GM12891 (cell line): ENCODE results near the gene ZNF717.

Source experiments
- DNase-seq: peaks from one replicate; pipeline ENCODE4 v3.0.0; 2011; ENCODE audit warnings: low spot score; ENCODE audit not compliant: insufficient read length
- FAIRE-seq: peaks from 2 replicates; lab custom pipeline; 2011; peaks lifted over from hg19 to GRCh38; lab: Jason Lieb, UNC
- PAX5 ChIP-seq: IDR thresholded peaks from 2 replicates; pipeline ENCODE4 v1.6.1; 2011; ENCODE audit warnings: low read length, moderate library complexity, mild to moderate bottlenecking; ENCODE audit not compliant: insufficient read depth, severe bottlenecking
- POLR2A ChIP-seq: IDR thresholded peaks from 2 replicates; pipeline ENCODE4 v1.6.1; 2011; ENCODE audit warnings: low read depth, low read length, control low read depth
- POLR2AphosphoS5 ChIP-seq: IDR thresholded peaks from 2 replicates; pipeline ENCODE4 v1.6.1; 2011; ENCODE audit warnings: low read depth, low read length, control low read depth
- POU2F2 ChIP-seq: IDR thresholded peaks from 2 replicates; pipeline ENCODE4 v1.6.1; 2011; ENCODE audit warnings: low read depth, mild to moderate bottlenecking, control low read depth, low read length, moderate library complexity
- SPI1 ChIP-seq: IDR thresholded peaks from 2 replicates; pipeline ENCODE4 v1.6.1; 2011; ENCODE audit warnings: low read depth, low read length, control low read depth
- TAF1 ChIP-seq: IDR thresholded peaks from 2 replicates; pipeline ENCODE4 v1.6.1; 2011; ENCODE audit warnings: low read depth, low read length, control low read depth

The ZNF717 gene

DNA sequence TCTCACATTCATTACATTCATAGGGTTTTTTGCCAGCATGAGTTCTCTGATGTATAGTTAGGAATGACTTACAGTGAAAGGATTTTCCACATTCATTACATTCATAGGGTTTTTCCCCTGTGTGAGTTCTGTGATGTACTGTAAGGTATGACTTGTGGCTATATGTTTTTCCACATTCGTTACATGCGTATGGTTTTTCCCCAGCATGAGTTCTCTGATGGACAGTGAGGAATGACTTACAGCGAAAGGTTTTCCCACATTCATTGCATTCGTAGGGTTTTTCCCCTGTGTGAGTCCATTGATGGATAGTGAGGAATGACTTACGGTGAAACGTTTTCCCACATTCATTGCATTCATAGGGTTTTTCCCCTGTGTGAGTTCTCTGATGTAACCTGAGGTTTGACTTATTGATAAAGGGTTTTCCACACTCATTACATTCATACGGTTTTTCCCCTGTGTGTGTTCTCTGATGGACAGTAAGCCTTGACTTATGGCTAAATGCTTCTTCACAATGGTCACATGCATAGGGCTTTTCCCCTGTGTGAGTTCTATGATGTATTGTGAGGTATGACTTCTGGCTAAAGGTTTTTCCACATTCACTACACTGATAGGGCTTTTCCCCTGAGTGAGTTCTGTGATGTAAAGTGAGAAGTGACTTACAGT lies 47.4 kb downstream of the ZNF717 start:
- FAIRE-seq (no peak), DNase-seq (no peak)
- TF ChIP-seq TAF1 = no peak
- no peak for TF ChIP-seq POLR2A
- TF ChIP-seq POLR2AphosphoS5 = no peak
- TF ChIP-seq POU2F2 = no peak
- TF ChIP-seq SPI1 = no peak
- TF ChIP-seq PAX5 = no peak

DNA sequence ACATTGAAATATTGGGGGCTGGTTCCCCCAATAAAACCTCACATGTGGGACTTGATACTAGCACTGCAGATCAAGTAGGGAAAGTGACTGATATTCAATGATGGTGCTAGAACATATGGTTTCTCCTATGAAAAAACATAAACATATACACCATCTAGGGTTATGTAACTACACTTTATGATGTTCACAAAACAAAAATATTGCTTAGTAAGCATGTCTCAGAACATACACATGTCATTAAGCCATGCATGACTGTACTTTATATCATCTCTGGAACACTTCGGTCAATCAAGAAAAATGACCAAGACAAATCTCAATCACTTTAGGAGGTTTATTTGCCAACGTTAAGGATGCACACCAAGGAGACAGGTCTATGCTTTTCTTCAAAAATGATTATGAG lies 57.4 kb downstream of the ZNF717 start:
- FAIRE-seq = no peak
- no peak for TF ChIP-seq POLR2A
- TF ChIP-seq TAF1 = no peak
- TF ChIP-seq POLR2AphosphoS5 = no peak
- TF ChIP-seq POU2F2 = no peak
- no peak for TF ChIP-seq PAX5
- no peak for TF ChIP-seq SPI1
- DNase-seq = no peak

GRCh38 chr3:75692061-75692460 lies 93.3 kb downstream of the ZNF717 start:
- DNase-seq (no peak), FAIRE-seq (no peak)
- TF ChIP-seq PAX5 (no peak), TAF1 (no peak), SPI1 (no peak), POLR2A (no peak), POLR2AphosphoS5 (no peak), POU2F2 (no peak)

DNA sequence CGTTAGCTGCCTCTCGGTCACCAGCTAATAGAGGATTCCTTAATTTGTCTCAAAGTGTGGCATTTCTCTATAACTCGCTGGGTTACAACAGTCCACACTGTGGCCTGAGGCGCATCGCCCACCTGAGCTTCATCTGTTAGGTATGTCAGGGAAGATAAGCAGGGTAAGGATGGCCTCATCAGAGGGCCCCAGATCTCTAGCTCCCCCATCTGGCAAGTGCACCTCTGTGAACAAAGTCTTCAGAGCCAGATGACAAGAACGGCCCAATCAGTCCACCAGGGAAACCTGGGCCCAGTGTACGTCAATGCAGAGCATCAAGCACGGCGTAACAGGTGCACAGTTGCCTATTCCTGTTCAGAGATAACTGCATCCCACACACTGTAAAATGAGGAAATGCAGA lies 98.0 kb downstream of the ZNF717 start:
- TF ChIP-seq POLR2A (no peak), PAX5 (no peak)
- no peak for DNase-seq
- no peak for FAIRE-seq
